ENCODE measurements around the gene INF2.

The INF2 gene

GRCh38 chr14:104743461-104744380 lies 54.3 kb downstream of the INF2 start:
- DNase-seq (ENCODE audit: low read depth), result peak; percentile 23
- no peak overlapping the region for H3K4me3 ChIP-seq (ENCODE audit: control insufficient read depth, low read depth, low read length)
- TF ChIP-seq CTCF (conservative IDR thresholded peaks at IDR 0.05; ENCODE audit: control insufficient read depth, insufficient read depth, low read depth, low read length), result no peak

GRCh38 chr14:104744484-104744883 lies 55.1 kb downstream of the INF2 start:
- TF ChIP-seq CTCF (conservative IDR thresholded peaks at IDR 0.05; ENCODE audit: control insufficient read depth, insufficient read depth, low read depth, low read length), result no peak
- DNase-seq (ENCODE audit: low read depth), result no peak
- H3K4me3 ChIP-seq (ENCODE audit: control insufficient read depth, low read depth, low read length), result no peak overlapping the region

GRCh38 chr14:104745431-104745830 lies 56.0 kb downstream of the INF2 start:
- H3K4me3 ChIP-seq (ENCODE audit: control insufficient read depth, low read depth, low read length), result no peak overlapping the region
- TF ChIP-seq CTCF (conservative IDR thresholded peaks at IDR 0.05; ENCODE audit: control insufficient read depth, insufficient read depth, low read depth, low read length), result no peak
- DNase-seq (ENCODE audit: low read depth), result no peak

- DNase-seq (ENCODE audit: low read depth), result no peak
- no peak overlapping the region for H3K4me3 ChIP-seq (ENCODE audit: control insufficient read depth, low read depth, low read length)
- no peak for TF ChIP-seq CTCF (conservative IDR thresholded peaks at IDR 0.05; ENCODE audit: control insufficient read depth, insufficient read depth, low read depth, low read length)
Observed at GRCh38 chr14:104746071-104746545, 56.7 kb downstream of the INF2 start.

GRCh38 chr14:104746934-104747481 lies 57.6 kb downstream of the INF2 start:
- H3K4me3 ChIP-seq (ENCODE audit: control insufficient read depth, low read depth, low read length), result no peak overlapping the region
- no peak for DNase-seq (ENCODE audit: low read depth)
- no peak for TF ChIP-seq CTCF (conservative IDR thresholded peaks at IDR 0.05; ENCODE audit: control insufficient read depth, insufficient read depth, low read depth, low read length)

GRCh38 chr14:104747876-104748275 lies 58.5 kb downstream of the INF2 start:
- TF ChIP-seq CTCF (conservative IDR thresholded peaks at IDR 0.05; ENCODE audit: control insufficient read depth, insufficient read depth, low read depth, low read length), result no peak
- H3K4me3 ChIP-seq (ENCODE audit: control insufficient read depth, low read depth, low read length), result no peak overlapping the region
- no peak for DNase-seq (ENCODE audit: low read depth)

Data from fibroblast of mammary gland (primary cell).